GM12892 (cell line): ENCODE data around the gene RNPEP.
"Not testable (repeated sequence)": the region's sequence is repeated elsewhere in the genome, so short reads cannot be mapped to it uniquely, and the experiment has no call there.

Source experiments
- POLR2A ChIP-seq: IDR thresholded peaks from 2 replicates; pipeline ENCODE4 v1.6.1; 2011; ENCODE audit warnings: low read depth, low read length, control low read depth
- POLR2AphosphoS5 ChIP-seq: IDR thresholded peaks from 2 replicates; pipeline ENCODE4 v1.6.1; 2011; ENCODE audit warnings: low read depth, low read length, control low read depth

DNA sequence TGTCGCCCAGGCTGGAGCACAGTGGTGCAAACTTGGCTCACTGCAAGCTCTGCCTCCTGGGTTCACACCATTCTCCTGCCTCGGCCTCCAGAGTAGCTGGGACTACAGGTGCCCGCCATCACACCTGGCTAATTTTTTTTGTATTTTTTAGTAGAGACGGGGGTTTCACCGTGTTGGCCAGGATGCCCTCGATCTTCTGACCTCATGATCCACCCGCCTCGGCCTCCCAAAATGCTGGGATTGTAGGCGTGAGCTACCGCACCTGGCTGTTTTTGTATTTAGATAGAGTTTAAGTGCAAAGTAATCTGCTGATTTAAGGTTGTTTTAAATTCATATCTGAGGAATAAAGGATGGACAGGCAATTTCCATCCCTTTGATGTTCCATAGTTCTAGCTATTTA, 20.1 kb upstream of the RNPEP start:
- TF ChIP-seq POLR2AphosphoS5, POLR2A: not testable (repeated sequence)
